Urinary bladder (tissue), 4 donors: ENCODE results near the gene C11orf52. TPM values are rescaled to one million over a fixed set of nuclear protein-coding genes. Genes with fewer than 3 reads are reported as not detected.
A peak's percentile ranks its signal among the peaks of the same experiment; 100 is the strongest.

Experiments used
- DNase-seq: peaks from one replicate; pipeline ENCODE4 v3.0.0-alpha.2; 2015; ENCODE audit errors: extremely low spot score
- H3K27ac ChIP-seq: one replicate; pipeline ENCODE4 v1.5.1; 2013; ENCODE audit warnings: low read depth, mild to moderate bottlenecking, moderate library complexity
- H3K36me3 ChIP-seq: one replicate; pipeline ENCODE4 v1.6.1; 2013; ENCODE audit warnings: mild to moderate bottlenecking, moderate library complexity; ENCODE audit not compliant: insufficient read depth
- H3K4me1 ChIP-seq: one replicate; pipeline ENCODE4 v1.6.1; 2013; ENCODE audit warnings: mild to moderate bottlenecking, moderate library complexity; ENCODE audit not compliant: insufficient read depth
- H3K4me3 ChIP-seq: one replicate; pipeline ENCODE4 v1.5.1; 2013; ENCODE audit warnings: low read depth, low read length
- WGBS: extraction: QIAGEN DNeasy Blood & Tissue Kit; methylation state at CpG from one replicate; pipeline ENCODE4 v1.1.7; 2013; 5-methylcytosine and 5-hydroxymethylcytosine counted together
- polyA plus RNA-seq: library from polyadenylated mRNA; stranded (reverse); fragments of 200-250 nt; gene quantifications from one replicate; pipeline ENCODE4 v1.2.3, GENCODE V29; 2013
- total RNA-seq: library from RNA; depleted of rRNA; stranded (reverse); fragments of >200 nt; gene quantifications from one replicate; pipeline ENCODE4 v1.2.3, GENCODE V29; 2014
- donor health status: healthy with polysubstance abuse.
- donor health status: healthy.

The C11orf52 gene
- total and polyA plus RNA-seq, 2 donors, result 2.4 to 2.7 TPM

DNA sequence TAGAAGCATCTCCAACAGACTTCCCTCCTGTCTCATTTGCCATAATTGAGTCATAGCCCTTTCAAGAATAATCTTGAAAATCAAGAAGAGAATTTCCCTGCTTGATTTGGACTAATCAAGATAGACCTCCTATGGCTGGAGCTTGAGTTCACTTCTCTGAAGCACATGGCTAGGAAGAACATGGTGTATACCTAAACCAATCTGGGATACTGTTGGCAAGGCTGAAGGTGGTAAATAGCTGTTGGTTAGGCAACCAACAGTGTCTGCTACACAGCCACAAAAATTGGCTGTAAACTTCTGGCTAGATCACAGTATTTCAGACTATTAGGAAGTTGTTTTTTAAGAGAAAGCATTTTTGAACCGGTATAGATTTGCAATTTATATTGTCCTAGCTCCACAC lies 12.0 kb upstream of the C11orf52 start:
- WGBS, result 86% methylated on average over 1 of the region's 1 CpG
- DNase-seq, result no peak
- Histone ChIP-seq H3K27ac (no peak overlapping the region), H3K4me3 (no peak overlapping the region), H3K4me1 (no peaks in the 10 kb centered on the region), H3K36me3 (no peaks in the 10 kb centered on the region)

DNA sequence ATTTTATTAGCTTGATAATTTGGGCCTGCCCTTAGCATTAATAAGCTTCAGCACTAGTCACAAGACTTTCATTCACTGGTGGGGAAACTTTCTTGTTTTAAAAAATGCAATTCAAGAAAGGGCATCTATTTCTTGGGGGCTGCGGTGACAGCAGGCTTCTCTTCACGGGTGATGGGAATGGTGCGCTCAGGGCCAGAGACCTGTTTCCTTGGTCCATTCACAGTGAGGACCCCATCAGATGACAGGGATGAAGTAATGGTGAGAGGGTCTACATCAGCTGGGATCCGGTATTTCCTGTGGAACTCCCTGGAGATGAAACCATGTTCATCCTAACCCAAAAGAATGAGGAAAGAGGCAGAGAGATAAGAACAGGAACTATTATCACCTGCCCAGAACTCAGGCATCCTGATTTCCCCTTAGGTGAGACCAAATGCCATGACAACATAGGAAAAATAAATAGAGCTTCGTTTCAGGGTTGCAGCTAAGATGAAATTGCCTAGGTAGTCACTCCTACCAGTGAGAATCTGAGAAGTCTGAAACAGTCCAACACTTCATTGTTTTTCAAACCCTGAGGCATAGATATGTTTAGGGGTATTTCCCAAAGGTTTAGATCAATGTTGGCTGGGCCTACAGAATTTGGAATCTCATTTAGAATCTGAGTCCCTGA lies 9.9 kb upstream of the C11orf52 start:
- Histone ChIP-seq H3K36me3 (no peaks in the 10 kb centered on the region), H3K4me1 (no peaks in the 10 kb centered on the region), H3K27ac (no peak overlapping the region), H3K4me3 (no peak overlapping the region)
- WGBS, result 74% methylated on average over 5 of the region's 5 CpGs
- no peak for DNase-seq

DNA sequence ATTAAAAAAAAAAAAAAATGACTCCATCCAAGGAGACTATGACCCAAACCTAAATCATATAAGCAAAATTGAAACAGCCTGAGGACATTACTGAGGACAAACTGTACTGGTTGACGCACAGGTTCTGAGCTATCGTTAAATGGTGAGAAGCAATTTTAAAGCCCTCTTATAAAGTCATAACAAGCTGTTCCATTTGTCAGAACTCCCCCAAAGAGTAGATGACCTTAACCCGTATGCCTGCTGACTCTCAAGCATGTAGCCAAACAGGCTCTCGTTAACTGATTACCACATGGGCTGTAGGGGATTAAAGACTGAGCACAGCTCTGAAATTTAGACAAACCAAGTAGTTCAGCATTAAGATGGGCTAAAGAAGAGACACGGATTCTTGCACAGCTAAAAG lies 9.3 kb upstream of the C11orf52 start:
- no peak overlapping the region for H3K27ac ChIP-seq
- H3K4me3 ChIP-seq, result no peak overlapping the region
- no peaks in the 10 kb centered on the region for H3K36me3 ChIP-seq
- 53% methylated on average over 5 of the region's 5 CpGs for WGBS
- H3K4me1 ChIP-seq, result no peaks in the 10 kb centered on the region
- no peak for DNase-seq

DNA sequence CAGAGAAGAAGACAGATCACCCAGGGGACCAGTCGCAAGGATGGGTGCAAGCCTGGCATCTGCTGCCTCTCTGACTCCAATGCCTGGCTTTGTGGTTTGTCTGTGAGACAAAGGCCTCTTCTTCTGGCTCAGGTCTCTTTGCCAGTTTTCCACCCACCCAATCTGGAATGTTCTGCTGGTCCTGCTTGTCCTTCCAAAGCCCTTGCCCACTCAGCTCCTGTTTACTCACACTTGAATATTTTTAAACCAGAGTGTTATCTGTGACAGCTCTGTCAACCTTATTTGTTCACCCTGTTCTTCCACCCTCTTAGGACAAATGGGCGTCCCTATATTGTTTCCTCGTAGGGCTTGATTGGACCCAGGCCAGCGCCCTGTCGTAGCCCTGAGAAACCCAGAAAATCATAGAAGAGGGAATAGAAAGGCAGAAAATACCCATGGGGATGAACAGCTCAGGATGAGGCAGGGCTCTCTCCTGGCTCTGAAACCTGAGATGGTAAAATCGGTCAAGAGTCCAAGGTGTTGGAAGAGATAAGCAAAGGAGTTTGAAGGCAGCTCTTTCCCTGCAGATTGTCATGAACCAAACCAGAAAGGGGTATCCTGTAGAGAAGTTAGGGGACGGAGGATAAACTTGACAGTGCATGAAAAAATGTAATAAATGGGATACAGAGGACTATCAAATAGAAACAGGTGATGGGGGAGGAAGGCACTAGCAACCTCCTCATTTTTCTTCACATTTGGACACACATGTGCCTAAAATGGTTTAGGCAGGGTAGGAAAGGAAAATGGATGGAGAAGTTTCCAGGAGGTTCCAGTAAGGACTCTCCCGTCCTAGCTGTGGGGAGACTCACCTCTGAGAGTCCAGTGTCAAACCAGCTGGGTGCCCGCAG lies 7.8 kb upstream of the C11orf52 start:
- Histone ChIP-seq H3K27ac (peak overlapping the region; percentile 86), H3K4me1 (no peaks in the 10 kb centered on the region), H3K36me3 (no peaks in the 10 kb centered on the region), H3K4me3 (peak overlapping the region; percentile 9)
- 41% methylated on average over 9 of the region's 9 CpGs for WGBS
- no peak for DNase-seq

DNA sequence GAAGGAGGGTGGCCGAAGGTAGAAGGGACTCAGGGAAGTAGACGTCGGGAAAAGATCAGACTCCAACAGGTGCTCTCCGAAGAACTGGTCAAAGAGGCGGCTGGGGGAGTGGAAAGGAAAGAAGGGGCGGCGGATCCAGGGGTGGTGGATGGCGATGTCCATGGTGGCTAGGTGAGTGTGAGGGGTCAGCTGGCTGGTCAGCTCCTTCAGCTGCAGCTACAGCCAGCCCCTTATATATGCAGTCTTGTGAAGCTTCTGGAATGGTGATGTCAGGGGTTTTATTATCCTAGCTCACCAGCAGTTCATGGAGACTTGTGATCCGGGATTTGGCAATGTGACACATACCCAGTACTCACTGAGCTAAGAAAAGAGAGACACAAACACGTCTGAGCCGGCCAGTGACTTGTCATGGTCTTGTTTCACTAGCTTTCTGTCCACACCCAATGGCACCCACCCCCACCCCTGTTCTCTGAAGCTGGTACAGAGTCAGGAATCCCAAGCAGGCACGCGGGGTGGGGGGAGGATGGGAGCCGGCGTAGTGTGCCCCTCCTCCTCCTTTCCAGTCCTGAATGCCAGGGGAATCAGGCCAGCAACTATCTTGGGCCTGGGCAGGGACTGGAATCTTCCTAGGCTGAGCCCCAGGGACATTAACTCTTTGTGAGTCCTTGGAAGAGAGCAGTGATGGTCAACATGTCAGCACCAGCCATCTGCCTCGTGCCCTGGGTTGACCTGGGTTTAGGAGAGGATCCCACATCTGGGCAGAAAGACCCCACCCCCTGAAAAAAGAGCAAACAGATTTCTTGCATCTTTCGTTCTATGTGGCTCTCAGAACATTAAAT lies 6.9 kb upstream of the C11orf52 start, which contains the start of gene CRYAB:
CRYAB (minus strand) TSS at position 208 of the 839 bp plus-strand sequence; CDS start at position 162, 46 bp downstream.
- Histone ChIP-seq H3K4me1 (no peaks in the 10 kb centered on the region), H3K4me3 (peak within 1 kb of the TSS; percentile 48), H3K27ac (peak within 1 kb of the TSS; percentile 86), H3K36me3 (no peaks in the 10 kb centered on the region)
- 20% methylated on average over 17 of the region's 17 CpGs for WGBS
- peak; percentile 64 for DNase-seq

DNA sequence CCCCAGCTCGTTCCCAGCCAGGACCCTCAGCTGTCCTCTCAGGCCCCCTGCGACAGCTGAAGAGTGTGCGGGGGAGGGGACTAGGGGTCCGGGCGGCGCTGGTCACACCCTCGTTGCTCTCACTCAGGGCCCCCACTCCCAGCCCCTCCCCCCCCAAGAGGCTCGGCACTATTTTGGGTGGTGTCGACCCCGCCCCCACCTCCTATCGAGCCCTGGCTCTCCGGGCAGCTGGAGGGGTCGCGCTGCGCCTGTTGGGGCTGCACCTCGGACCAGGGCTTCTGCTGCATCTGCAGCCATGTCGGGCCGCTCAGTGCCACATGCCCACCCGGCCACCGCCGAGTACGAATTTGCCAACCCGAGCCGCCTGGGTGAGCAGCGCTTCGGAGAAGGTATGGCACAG lies 6.2 kb upstream of the C11orf52 start, which contains the start of gene HSPB2:
HSPB2 (plus strand) TSS at position 200 of the 400 bp plus-strand sequence; CDS start at position 296, 96 bp downstream.
- no peaks in the 10 kb centered on the region for H3K36me3 ChIP-seq
- peak within 1 kb of the TSS; percentile 48 for H3K4me3 ChIP-seq
- peak within 1 kb of the TSS; percentile 87 for H3K27ac ChIP-seq
- WGBS, result 5% methylated on average over 26 of the region's 26 CpGs
- no peaks in the 10 kb centered on the region for H3K4me1 ChIP-seq
- DNase-seq, result no peak

DNA sequence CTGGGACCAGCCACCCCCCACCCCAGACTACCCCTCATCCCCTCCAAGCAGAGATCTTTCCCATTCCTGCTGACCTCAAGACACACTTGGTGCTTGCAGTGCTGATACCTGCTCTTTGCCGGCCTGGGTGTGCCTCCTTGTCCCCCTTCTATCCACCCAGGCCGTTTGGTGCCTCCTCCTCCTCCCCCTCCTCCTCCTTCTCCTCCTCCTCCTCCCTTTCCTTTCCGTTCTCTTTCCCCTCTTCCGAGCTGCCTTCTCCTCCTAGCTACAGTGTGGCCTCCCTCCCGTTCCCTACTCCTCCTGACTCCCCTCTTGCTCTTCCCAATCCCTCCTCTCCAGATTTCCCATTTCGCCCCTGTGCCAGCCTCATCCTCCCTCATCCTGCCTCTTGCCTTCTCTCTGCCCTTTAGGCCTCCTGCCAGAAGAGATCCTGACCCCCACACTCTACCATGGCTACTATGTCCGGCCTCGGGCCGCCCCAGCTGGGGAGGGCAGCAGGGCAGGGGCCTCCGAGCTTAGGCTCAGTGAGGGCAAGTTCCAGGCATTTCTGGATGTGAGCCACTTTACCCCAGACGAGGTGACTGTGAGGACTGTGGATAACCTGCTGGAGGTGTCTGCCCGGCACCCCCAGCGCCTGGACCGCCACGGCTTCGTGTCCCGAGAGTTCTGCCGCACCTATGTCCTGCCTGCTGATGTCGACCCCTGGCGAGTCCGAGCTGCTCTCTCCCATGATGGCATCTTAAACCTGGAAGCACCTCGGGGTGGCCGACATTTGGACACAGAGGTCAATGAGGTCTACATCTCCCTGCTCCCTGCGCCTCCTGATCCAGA lies 5.5 kb upstream of the C11orf52 start:
- 41% methylated on average over 24 of the region's 24 CpGs for WGBS
- no peaks in the 10 kb centered on the region for H3K4me1 ChIP-seq
- peak overlapping the region; percentile 87 for H3K27ac ChIP-seq
- H3K4me3 ChIP-seq, result peak overlapping the region; percentile 48
- DNase-seq, result no peak
- H3K36me3 ChIP-seq, result no peaks in the 10 kb centered on the region

DNA sequence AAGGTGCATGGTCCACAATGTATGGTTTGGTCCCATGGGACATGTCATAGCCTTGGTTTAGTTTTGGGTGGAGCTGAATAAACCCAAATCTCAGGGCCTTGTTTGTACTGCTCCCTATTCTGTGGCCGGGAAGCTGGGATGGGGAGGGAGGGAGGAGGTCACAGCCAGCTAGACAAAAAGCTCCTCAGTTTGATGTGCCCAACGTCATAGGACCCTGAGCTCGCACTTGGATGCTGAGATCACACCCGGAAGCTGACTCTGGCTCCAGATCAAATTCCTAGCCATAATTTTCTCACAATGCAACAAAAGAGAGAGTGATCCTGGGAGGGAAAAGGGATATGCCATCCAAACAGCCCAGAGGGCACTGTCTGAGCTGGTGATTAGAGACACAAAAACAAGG lies 4.7 kb upstream of the C11orf52 start:
- Histone ChIP-seq H3K27ac (peak overlapping the region; percentile 87), H3K4me1 (no peaks in the 10 kb centered on the region), H3K36me3 (no peaks in the 10 kb centered on the region), H3K4me3 (no peak overlapping the region)
- DNase-seq, result no peak
- 21% methylated on average over 4 of the region's 4 CpGs for WGBS

DNA sequence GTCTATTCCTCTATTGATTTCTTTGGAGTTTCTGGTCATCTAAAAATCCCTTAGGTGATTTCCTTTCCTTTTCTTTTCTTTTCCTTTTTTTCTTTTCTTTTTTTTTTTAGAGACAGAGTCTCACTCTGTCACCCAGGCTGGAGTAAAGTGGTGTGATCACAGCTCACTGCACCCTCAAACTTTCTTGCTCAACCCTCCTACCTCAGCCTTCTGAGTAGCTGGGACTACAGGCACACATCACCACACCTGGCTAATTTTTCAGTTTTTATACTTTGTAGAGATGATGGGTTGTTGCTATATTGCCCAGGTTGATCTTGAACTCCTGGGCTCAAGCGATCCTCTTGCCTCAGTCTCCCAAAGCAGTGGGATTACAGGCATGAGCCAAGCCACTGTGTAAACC lies 1.9 kb upstream of the C11orf52 start:
- no peak for DNase-seq
- Histone ChIP-seq H3K4me3 (no peak overlapping the region), H3K27ac (no peak overlapping the region), H3K36me3 (no peaks in the 10 kb centered on the region), H3K4me1 (no peaks in the 10 kb centered on the region)
- 97% methylated on average over 1 of the region's 1 CpG for WGBS

DNA sequence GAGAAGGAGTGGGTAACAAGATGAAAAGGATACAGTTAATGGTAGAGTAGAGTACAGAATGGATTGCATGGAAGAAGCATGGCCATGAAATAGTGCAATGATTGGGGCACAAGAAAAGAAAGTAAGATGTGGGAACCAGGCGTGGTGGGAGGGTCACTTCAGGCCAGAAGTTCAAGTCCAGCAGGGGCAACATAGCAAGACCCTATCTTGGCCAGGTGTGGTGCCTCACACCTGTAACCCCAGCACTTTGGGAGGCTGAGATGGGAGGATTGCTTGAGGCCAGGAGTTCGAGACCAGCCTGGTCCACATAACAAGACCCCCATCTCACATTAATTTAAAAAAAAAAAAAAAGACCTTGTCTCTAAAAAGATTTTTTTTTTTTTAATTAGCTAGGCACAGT lies 1.4 kb upstream of the C11orf52 start:
- no peak overlapping the region for H3K4me3 ChIP-seq
- no peak for DNase-seq
- no peaks in the 10 kb centered on the region for H3K36me3 ChIP-seq
- WGBS, result 96% methylated on average over 2 of the region's 2 CpGs
- no peaks in the 10 kb centered on the region for H3K4me1 ChIP-seq
- H3K27ac ChIP-seq, result no peak overlapping the region

DNA sequence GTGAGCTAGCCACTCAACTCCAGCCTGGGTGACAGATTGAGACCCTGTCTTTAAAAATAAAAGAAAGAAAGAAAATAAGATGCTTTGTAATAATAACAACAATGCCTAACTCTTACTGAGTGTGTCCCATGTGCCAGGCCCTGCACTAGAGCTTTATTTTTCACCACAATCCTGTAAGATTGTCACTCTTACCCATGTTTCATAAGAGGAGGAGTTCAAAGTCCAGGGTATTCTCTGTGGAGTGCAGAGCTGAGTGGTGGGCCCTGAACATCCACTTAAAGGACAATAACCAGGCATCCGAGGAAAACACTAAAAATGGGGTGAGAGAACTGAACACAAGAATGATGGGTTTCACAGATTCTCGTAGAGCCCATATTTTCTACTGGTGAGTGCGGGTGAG lies 925 bp upstream of the C11orf52 start:
- whole genome bisulfite sequencing, result 96% methylated on average over 3 of the region's 3 CpGs
- no peak overlapping the region for H3K27ac ChIP-seq
- H3K36me3 ChIP-seq, result no peaks in the 10 kb centered on the region
- no peak for DNase-seq
- H3K4me3 ChIP-seq, result no peak overlapping the region
- H3K4me1 ChIP-seq, result no peaks in the 10 kb centered on the region

DNA sequence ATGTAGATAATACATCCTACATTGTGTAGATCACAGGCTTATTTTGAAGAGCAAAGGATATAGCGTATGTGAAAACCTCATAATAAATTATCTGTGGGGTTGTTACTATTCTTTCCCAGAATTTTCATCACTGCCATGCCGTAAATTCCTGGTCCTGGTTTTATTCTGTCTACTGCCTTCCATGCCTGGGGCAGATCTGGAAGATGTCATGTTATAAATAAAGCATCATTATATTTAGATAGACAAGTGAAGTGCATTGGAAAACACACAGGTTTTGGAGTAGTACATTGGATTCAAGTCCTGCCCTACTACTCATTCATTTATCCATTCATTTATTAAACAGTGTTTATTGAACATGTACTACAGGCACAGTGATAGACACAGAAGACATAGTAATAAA lies 2.2 kb downstream of the C11orf52 start:
- no peak overlapping the region for H3K4me3 ChIP-seq
- H3K36me3 ChIP-seq, result no peaks in the 10 kb centered on the region
- WGBS, result 72% methylated on average over 2 of the region's 2 CpGs
- no peak for DNase-seq
- no peaks in the 10 kb centered on the region for H3K4me1 ChIP-seq
- H3K27ac ChIP-seq, result no peak overlapping the region
